Activated CD4-positive, alpha-beta T cell treated with anti-CD3 and anti-CD28 coated beads, Interleukin-2, amount 50 U/mL, for 16 hours (primary cell): Measurements from ENCODE around the gene TADA1.
A peak's percentile ranks its signal among the peaks of the same experiment; 100 is the strongest.
"Not testable (repeated sequence)": the region's sequence is repeated elsewhere in the genome, so short reads cannot be mapped to it uniquely, and the experiment has no call there.

Experiments
- DNase-seq: peaks from one replicate; pipeline ENCODE4 v3.0.0-alpha.2; 2020

The TADA1 gene

DNA sequence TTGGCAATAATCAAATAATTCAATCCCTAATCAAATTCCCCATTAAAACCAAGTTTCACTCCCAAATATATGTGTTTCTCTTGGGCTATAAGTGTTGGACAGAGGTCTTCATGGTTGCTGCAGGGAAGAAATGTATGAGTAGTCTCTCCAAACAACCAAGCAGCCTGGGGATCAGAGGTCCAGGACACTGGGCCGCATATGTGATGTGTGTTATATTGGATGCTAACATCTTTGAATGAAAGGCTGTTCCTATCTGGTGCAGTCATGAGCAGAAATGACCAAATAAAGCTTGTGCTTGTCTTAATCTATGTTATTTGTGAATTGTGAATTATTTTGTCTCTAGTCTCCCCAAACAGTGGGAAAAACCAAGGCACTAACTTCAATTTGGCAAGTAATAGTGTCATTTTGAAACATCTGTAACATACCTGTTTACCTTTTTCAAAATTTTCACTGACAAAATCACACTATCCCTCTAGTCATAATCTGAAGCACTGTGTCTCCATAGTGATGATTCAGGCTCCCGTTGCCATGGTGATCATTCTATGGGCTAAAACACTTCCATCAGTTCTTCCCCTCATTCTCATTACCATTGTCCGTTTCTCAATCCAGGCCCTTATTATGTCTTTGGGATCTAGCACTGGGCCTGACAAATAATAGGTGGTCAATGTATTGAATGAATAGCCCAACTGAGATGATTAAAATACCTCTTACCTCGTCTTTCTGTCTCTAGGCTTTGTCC, 12.5 kb upstream of the TADA1 start:
- DNase-seq, result no peak

DNA sequence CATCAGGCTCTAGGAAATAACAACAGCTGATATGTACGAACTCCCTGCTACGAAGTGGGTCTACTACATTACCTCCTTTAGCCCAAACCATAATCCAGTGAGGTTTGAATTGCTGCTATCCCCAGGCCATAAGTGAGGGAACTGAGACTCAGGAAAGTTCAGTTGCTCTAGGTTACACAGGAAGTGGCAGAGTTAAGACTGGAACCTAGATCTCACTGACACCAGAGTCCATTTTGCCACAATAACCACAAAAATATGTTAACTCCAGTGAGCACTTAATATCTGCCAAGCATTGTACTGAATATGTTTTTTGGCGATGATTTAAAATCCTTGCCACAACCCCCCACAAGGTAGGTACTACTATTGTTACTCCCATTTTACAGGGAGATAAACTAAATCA, 8.9 kb upstream of the TADA1 start:
- DNase-seq, result no peak

DNA sequence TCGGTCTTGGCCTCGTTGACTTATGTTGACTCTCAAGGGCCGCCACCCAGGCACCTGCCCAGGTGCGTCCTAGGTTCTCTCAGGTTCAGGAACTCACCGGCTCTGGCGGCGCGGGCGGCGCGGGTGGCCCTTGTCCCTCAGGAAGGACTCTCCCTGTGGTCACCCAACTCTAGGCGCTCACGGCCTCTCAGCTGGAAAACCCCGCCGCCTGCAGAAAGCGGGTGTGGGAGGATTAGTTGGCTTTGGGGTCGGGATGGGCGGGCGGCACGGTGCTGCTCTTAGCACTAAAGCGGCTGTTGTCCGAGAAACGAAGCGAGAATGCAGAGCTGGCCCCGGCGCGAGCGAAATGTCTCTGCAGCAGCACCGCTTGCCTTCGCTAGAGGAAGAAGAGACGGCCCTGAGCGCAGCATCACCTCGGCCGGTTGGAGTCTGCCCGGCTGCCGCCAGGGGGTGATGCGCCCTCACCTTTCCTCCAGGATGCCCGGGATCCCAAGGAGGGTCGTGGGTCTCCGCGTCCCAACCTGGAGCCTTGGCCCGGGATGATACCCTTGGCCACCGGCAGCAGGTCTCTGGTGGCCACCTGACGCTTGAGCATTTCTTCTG, 8.1 kb upstream of the TADA1 start:
- peak; percentile 29 for DNase-seq

DNA sequence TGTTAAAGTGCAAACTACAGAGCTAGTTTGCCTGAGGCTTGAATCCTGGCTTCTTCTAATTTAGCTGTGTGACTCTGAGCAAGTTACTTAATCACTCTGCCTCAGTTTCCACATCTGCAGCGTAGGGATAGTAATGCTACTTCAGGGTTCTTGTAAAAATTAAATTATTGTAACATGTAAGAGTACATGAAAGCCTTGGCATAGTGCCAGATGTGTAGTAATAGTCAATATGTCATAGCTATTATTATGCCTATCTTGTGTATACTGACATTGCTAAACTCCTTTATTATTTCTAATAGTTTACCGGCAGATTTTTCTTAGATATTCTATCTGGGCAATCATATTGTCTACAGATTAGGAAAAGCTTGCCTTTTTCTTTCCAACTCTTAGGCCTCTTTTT, 6.8 kb upstream of the TADA1 start:
- DNase-seq, result no peak

DNA sequence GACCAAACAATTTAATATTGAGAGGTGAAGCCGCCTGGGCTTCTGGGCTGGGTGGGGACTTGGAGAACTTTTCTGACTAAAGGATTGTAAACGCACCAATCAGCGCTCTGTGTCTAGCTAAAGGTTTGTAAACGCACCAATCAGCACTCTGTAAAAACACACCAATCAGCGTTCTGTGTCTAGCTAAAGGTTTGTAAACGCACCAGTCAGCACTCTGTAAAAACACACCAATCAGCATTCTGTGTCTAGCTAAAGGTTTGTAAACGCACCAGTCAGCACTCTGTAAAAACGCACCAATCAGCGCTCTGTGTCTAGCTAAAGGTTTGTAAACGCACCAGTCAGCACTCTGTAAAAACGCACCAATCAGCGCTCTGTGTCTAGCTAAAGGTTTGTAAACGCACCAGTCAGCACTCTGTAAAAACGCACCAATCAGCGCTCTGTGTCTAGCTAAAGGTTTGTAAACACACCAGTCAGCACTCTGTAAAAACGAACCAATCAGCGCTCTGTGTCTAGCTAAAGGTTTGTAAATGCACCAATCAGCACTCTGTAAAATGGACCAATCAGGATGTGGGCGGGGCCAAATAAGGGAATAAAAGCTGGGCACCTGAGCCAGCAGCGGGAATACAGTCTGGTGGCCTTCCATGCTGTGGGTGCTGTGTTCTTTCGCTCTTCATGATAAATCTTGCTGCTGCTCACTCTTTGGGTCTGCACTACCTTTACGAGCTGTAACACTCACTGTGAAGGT, 2.3 kb upstream of the TADA1 start:
- DNase-seq, result not testable (repeated sequence)

DNA sequence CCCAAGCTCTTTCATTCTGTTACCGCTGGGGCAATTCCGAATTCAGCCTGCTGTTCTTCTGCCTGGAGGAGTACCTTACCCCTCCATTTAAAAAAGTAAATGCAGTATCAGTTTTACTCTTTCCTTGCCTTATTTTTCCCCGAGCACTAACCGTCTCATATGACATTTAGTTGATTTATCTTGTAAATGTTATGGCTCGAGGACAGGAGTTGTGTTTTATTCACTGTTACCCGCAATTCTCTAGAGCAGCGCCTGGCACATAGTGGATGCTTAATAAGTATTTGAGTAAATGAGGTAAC, 425 bp upstream of the TADA1 start:
- DNase-seq, result no peak

DNA sequence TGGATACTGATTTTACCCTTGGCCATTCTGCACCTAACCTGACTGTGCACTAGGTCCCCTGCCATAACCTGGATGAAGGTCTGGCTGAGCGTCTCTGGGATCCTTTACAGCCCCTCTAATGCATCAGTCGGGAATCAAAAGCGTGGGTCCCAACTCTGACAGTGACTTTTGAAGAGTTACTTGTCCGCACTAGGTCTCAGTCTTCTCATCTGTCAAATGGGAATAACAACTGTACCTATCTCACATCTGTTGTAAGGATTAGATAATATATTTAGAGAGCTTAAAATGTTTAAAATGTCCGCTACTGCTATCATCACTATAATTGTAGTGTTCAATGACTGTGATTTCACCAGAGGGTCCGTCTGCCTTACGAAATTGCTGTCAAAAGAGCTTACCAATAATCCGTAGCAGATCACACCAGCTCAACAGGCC, 746 bp downstream of the TADA1 start:
- no peak for DNase-seq

DNA sequence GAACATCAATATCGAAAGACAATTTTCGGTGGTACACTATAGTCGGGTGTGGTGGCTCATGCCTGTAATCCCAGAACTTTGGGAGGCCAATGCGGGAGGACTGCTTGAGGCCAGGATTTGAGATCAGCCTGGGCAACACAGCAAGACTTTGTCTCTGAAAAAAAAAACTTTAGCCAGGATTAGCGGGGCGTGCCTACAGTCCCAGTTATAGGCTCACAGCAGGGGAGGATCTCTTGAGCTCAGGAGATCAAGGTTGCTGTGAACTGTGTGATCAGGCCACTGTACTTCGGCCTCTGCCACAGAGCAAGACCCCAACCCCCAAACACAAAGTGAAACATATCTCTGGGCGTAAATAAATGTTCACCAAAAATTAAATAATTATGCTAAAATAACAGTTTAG, 1.6 kb downstream of the TADA1 start:
- DNase-seq, result no peak

DNA sequence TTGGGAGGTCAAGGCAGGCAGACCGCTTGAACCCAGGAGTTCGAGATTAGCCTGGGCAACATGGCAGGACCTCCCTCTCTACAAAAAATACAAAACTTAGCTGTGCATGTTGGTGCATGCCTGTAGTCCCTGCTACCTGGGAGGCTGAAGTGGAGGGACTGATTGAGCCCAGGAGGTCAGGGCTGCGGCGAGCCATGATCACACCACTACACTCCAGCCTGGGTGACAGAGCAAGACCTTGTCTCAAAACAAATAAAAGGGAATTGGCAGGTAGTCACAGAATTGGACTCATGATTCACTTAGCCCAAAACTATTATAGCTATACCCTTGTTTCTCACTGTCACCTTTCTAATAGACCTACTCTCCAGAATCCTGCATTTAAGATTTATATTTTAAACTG, 5.5 kb downstream of the TADA1 start:
- DNase-seq, result no peak

DNA sequence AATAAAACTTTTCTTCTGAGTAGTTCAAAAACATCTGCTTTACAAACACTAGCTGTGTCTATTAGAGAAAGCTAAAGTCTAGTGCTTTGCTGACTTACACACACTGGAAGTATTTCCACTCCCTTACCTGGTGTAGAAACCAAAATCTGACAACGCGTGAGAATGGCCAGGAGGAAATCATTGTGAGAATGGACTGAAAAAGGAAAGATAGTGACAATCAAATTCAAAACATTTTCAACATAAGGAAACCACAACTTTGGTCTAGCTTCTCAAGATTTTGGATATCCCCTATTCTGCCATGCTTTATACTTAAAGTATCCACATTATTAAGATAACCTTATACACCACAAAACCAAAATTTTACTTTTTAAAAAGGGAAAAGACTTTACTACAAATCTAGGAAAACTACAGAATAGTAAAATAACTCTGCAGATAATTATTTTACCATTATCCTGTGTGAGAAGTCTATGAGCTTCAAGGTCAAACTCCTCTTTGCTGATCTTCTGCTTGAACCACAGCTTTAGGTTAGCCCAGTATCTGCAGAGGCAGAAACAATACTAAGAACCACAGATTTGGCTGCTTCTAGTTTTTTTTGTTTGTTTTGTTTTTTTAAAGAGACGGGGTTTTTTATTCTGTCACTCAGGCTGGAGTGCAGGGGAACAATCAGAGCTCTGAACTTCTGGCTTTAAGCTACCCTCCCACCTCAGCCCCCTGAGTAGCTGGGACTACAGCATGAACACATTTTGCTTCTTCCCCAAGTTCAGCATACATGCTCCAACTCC, 6.6 kb downstream of the TADA1 start:
- no peak for DNase-seq

DNA sequence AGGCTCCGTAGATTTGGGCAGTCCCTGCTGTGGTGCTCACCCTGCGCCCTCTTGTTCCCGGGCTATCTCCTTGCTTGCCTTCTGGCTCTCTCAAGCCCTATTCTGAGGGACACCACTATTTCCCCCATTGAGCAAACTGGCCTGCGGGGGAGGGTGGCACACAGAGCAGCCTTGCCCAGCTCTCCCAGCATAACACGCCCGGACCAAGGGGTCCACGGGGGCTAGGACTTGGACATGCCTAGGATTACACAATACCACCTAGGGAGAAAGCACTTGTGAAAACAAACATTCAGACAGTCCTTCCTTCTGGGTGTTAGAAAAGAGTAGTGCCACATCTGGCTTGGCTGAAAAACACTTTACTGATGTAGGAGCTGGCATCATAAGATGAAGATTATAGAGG, 7.4 kb downstream of the TADA1 start:
- DNase-seq, result no peak

DNA sequence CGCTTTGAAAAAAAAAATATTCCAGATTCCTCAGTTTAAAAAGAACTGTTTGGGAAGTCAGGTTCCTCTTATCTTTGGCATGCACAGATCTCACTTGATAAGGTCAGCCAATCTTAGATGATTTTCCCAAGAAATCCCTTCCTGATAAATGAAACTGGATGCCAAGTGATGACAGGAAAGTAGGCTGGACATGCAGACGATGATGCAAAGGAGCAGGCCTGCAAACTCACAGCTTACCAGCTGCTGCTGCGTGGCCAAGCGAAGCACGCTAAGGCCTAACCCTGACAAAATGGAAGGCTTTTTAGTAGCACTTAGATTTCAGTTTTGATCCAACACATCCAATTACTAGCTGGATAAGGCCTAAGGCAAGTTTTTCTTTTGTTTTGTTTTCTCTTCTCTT, 10.1 kb downstream of the TADA1 start:
- no peak for DNase-seq

DNA sequence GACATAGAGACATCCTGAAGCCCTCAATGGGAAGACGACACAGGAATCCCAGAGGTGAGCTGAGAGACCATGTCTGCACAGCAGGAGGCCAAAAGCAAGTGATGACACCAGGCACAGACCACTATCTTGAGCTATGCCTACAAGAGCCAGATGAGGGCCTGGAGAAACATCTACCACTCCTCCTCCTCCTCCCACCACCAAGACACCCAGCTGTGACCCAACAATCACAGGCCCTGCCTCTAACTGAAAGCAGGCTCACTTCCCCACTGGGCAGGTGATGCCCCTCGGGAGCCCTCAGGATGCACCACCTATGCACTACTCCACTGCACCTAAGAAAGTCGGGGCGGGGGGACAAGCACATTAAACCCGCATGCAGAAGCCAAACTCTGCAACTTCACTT, 16.5 kb downstream of the TADA1 start:
- DNase-seq, result no peak

DNA sequence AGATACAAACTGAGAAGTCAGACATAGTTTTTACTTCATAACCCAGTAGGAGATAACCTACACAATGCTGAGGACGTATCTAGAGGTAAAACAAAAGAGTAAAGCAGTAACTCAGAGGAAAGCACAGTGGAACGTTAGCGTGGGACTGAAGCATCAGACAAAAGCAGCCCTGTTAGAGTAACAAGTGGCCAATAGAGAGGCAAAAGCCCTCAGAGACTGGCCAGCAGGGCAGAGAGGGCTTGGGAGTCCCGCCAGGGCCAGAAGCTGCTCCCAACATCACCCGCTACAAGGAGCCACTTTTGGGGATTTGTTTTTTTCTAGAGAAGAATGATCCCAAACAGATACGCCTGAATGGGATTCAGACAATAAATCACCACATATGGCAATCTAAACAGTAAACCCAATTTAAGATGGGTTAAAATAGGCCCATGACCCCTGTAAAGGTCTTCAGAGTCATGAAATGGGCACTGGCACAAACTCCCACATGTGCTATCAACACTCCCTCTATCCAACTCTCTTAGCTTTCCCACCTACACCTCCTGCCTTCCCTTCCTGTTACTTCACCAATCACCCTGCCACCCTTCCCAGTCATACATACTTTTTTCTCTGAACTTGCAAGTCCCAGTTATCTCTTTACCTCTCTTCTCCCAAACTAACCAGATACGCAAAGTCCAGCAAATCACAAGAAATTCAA, 17.2 kb downstream of the TADA1 start:
- no peak for DNase-seq

DNA sequence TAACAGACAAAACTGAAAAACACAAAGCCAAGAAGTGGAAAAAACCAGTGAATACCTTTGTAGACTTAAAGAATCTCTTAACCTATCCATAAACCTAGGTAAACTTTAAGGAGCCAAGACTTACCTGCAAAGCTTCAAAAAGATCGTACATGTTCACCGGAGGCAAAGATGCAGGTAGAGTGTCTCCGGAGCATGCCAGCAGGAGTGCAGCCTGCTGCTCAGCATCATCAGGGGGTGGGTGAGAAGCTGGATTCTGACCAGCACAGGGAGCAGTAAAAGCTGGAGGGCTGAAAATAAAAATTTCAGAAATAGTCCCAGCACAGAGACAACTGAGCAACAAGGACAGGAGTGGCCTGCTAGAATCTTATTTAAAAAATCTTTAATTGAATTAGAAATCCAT, 18.1 kb downstream of the TADA1 start:
- no peak for DNase-seq

DNA sequence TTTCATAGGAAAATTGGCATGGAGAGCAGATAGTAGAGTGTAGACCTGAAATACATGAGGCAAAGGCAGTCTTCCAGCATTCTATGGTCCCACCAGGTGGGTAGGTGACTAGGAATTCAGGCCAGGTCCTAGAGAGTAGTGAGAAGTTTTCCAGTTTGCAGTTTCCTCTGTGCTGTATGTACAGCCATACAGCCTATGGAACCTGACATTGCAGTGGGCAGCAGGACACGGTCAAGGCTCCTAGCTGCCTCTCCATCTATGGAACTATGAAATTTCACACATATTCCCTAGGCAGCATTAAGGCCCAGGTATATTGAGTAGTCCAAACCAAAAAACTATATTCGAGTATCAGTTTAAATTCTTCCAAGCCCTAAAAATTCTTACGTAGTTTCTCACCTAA, 20.5 kb downstream of the TADA1 start:
- no peak for DNase-seq

DNA sequence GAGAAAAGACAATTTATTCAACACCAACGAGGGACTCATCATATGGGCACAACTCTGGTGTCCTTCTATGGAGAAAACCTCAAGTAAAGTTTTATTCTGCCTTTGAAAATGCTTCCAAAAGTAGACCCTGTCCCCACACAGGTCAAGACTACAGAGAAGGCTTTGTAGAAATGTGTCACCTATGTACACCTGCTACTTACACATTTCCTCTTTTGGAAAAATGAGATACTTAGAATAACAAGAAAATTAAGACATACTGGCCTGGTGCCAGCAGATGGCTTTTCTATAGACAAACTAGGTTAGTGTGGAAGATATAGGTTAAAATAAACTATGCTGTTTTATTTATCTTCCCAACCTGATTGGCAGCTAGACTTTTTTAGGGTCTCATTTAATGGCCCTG, 23.1 kb downstream of the TADA1 start:
- no peak for DNase-seq

DNA sequence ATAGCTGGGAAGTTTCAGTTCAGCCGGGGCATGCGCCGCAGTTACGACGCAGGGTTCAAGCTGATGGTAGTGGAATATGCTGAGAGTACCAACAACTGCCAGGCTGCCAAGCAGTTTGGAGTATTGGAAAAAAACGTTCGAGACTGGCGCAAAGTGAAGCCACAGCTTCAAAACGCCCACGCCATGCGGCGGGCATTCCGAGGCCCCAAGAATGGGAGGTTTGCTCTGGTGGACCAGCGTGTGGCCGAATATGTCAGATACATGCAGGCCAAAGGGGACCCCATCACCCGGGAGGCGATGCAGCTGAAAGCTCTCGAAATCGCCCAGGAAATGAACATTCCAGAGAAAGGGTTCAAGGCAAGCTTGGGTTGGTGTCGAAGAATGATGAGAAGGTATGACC, 26.9 kb downstream of the TADA1 start:
- no peak for DNase-seq

DNA sequence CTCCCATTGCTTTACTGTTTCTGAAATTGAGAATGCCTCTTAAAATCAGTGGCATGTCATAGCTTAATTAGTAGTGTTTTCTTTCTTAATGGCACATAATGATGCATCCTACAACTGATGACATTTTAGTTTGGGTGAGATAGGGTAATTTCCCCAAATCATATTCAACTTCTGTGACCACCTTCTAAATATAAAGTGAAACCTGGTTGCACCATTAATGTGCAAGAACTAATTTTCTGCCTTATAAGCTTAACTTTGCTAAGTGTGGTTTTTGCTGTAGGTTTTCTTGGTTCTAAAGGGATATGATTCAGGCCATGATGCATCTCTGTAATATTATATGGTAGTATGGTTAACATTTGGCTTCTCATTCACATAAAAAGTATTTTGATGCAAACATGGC, 27.9 kb downstream of the TADA1 start:
- DNase-seq, result no peak

DNA sequence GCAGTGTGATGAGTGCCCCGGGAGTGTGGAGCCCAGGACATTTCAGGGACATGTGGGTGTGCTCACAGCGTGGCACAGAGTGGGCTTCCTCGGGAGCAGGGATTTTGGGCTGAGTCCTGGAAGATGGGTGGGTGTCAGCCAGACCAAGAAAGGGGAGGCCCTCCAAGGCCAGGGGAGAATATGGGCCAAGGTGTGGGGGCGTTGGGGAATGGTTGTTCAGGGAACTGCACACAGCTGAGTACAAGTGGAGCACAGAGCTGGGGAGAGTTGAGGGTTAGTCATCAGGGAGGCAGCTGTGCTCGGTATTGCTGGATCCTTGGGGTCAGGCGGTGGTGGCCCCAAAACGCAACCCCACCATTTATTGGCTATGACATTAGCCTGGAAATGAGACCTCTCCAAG, 31.3 kb downstream of the TADA1 start:
- no peak for DNase-seq

DNA sequence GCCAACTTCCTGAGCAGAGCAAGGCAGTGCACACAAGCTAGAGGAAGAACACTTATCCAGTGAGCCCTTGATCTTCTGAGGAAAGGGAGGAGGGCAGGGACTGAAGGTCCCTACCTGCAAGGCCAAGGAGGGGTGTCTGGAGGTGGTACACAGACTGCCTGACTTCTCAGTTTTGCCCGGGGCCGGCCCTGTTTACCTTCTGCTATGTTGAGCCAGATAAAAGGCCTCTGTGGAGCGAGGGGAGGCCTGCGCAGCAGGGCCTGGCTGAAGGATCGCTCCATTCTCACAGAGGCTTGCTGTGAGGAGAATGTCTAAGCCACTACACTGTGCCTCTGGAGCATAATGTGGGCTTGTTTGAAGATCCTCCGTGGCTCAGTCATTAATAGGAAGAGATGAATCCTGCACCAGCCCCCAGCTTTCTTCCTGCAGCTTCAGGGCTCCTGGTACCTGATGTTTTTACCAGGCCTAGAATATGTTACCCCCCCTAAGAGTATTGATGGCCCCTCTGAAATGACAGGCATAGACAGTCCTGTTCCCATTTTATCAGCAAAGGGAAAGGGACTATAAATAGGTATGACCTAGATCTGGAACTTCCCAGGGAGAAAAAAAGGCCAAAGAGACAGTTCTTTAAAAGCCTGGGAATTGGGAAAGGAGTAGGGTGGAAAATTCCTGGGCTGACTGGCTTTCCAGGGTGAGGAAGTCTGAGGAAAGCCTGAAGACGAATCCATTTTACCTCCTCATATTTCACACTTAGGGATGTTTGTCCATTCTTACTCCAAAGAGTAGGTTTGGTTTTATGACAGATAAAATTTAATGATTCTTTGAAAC, 32.1 kb downstream of the TADA1 start:
- DNase-seq, result no peak

DNA sequence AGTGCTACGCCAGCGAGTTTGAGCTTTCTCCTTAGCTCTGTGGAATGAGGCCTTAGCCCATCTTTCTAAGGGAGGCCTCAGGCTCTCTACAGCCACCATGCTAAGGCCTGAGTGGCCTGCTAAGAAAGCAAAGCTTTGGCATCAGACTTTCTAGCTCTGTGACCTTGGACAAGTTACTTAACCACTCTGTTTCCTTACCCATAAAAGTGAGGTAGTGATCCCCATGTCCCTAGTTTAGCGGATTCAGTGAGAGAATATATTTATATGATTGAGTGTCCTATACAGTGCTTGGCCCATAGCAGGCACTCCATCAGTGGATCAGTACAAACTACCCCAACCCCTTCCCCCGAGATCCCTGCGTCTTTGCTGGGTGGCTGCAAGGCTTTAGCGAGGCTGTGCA, 32.7 kb downstream of the TADA1 start:
- no peak for DNase-seq
